Measurements from ENCODE around the gene ZFPL1. TPM values are rescaled to one million over a fixed set of nuclear protein-coding genes. Genes with fewer than 3 reads are reported as not detected.

Gene ZFPL1
- total RNA-seq, 4 donors from 2014 or later: 45.8 to 72.3 (median 54.8) TPM

- TF ChIP-seq CTCF (IDR thresholded peaks at IDR 0.05) (peak in 1 of 3 donors; percentile 94), POLR2A (IDR thresholded peaks at IDR 0.05) (no peak)
- intact Hi-C loops (cut with DNase I; ENCODE audit: low total_unique reads): loop anchor here (5.0 kb wide), 1 partner anchor 263 kb away; no protein-coding TSS in a partner anchor
- 2 to 9% methylated on average over 13 of the region's 18 CpGs for WGBS, 2 donors
- no peak overlapping the region for H3K4me3 ChIP-seq (ENCODE audit: low read depth, poor library complexity, severe bottlenecking)
- peak; percentile 88 to 98 for DNase-seq (ENCODE audit: low spot score in 2 of 2)
Observed at GRCh38 chr11:65110354-65110861, 26.4 kb downstream of the ZFPL1 start.

- TF ChIP-seq POLR2A (IDR thresholded peaks at IDR 0.05): no peak
- TF ChIP-seq CTCF (IDR thresholded peaks at IDR 0.05): no peak
- no peak for DNase-seq (ENCODE audit: low spot score in 2 of 2)
- H3K4me3 ChIP-seq (ENCODE audit: low read depth, poor library complexity, severe bottlenecking): no peak overlapping the region
- WGBS, 2 donors: 61% methylated on average over 18 to 31 of the region's 31 CpGs
- intact Hi-C loops (cut with DNase I; ENCODE audit: low total_unique reads): loop anchor here (5.0 kb wide), 1 partner anchor 264 kb away; no protein-coding TSS in a partner anchor
Observed at GRCh38 chr11:65111159-65111743, 27.2 kb downstream of the ZFPL1 start.

GRCh38 chr11:65111744-65112545 is 27.9 kb downstream of the ZFPL1 start, which contains the start of gene TM7SF2:
Gene TM7SF2, plus strand, starts transcription at chr11:65111872. Its CDS starts 144 bp downstream, at chr11:65112016.
- TF ChIP-seq CTCF (IDR thresholded peaks at IDR 0.05): no peak
- TF ChIP-seq POLR2A (IDR thresholded peaks at IDR 0.05): no peak
- intact Hi-C loops (cut with DNase I; ENCODE audit: low total_unique reads): loop anchor here (5.0 kb wide), 1 partner anchor 265 kb away; no protein-coding TSS in a partner anchor
- DNase-seq (ENCODE audit: low spot score in 2 of 2): peak; percentile 92 to 99
- H3K4me3 ChIP-seq (ENCODE audit: low read depth, poor library complexity, severe bottlenecking): peak within 1 kb of the TSS; percentile 7
- WGBS, 2 donors: 1 to 2% methylated on average over 48 to 49 of the region's 64 CpGs

GRCh38 chr11:65112546-65113360 is 28.7 kb downstream of the ZFPL1 start:
- DNase-seq (ENCODE audit: low spot score in 2 of 2): no peak
- H3K4me3 ChIP-seq (ENCODE audit: low read depth, poor library complexity, severe bottlenecking): no peak overlapping the region
- intact Hi-C loops (cut with DNase I; ENCODE audit: low total_unique reads): loop anchor here (5.0 kb wide), 1 partner anchor 265 kb away; no protein-coding TSS in a partner anchor
- 1 to 2% methylated on average over 34 to 50 of the region's 57 CpGs for WGBS, 2 donors
- TF ChIP-seq POLR2A (IDR thresholded peaks at IDR 0.05) (no peak), CTCF (IDR thresholded peaks at IDR 0.05) (peak in 1 of 3 donors; percentile 24)

- DNase-seq (ENCODE audit: low spot score in 2 of 2): no peak
- intact Hi-C loops (cut with DNase I; ENCODE audit: low total_unique reads): loop anchor here (5.0 kb wide), 1 partner anchor 266 kb away; no protein-coding TSS in a partner anchor
- TF ChIP-seq CTCF (IDR thresholded peaks at IDR 0.05): no peak
- TF ChIP-seq POLR2A (IDR thresholded peaks at IDR 0.05): no peak
- 9 to 12% methylated on average over 14 of the region's 14 CpGs for WGBS, 2 donors
- H3K4me3 ChIP-seq (ENCODE audit: low read depth, poor library complexity, severe bottlenecking): no peak overlapping the region
Observed at GRCh38 chr11:65113361-65113756, 29.3 kb downstream of the ZFPL1 start.
